Measurements from ENCODE around the gene KIFBP. TPM values are rescaled to one million over a fixed set of nuclear protein-coding genes. Genes with fewer than 3 reads are reported as not detected.

Gene KIFBP
- total and polyA plus RNA-seq, 2 of the 13 experiments (the other 11 are each of a cell fraction or from before 2014, with no cell fraction given): 13.0 to 21.9 TPM

DNA sequence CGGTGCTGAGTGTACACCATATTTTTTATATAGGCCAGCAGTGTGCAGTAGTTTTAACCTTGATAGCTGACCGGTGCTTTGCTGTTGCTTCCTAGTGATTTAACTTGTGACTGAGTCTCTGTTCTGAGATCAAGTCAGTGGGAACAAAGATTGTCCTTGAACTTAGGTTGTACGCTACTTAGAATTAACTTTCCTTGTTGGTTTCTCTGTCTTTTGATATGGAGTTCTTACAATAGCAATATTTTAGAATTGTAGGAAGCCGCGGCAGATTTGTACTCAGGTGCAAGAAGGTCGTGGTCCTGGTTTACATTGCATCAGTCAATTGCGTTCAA is 31.4 kb upstream of the KIFBP start (continued):
- TF ChIP-seq, protein P1, sequence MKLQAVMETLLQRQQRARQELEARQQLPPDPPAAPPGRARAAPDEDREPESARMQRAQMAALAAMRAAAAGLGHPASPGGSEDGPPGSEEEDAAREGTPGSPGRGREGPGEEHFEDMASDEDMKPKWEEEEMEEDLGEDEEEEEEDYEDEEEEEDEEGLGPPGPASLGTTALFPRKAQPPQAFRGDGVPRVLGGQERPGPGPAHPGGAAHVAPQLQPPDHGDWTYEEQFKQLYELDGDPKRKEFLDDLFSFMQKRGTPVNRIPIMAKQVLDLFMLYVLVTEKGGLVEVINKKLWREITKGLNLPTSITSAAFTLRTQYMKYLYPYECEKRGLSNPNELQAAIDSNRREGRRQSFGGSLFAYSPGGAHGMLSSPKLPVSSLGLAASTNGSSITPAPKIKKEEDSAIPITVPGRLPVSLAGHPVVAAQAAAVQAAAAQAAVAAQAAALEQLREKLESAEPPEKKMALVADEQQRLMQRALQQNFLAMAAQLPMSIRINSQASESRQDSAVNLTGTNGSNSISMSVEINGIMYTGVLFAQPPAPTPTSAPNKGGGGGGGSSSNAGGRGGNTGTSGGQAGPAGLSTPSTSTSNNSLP (IDR thresholded peaks at IDR 0.05; ENCODE audit: low read depth, low read length): no peak
- no peak for TF ChIP-seq CHCHD3 (CRISPR knock-in tag; IDR thresholded peaks at IDR 0.05)
- TF ChIP-seq BRD4 (CRISPR knock-in tag; IDR thresholded peaks at IDR 0.05): no peak
- TF ChIP-seq RBM22 (optimal IDR thresholded peaks at IDR 0.05; ENCODE audit: low read length): peak; percentile 71
- no peak for TF ChIP-seq ZNF724P (CRISPR knock-in tag; IDR thresholded peaks at IDR 0.05; ENCODE audit: borderline replicate concordance)
- TF ChIP-seq, protein P2, sequence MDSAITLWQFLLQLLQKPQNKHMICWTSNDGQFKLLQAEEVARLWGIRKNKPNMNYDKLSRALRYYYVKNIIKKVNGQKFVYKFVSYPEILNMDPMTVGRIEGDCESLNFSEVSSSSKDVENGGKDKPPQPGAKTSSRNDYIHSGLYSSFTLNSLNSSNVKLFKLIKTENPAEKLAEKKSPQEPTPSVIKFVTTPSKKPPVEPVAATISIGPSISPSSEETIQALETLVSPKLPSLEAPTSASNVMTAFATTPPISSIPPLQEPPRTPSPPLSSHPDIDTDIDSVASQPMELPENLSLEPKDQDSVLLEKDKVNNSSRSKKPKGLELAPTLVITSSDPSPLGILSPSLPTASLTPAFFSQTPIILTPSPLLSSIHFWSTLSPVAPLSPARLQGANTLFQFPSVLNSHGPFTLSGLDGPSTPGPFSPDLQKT (CRISPR knock-in tag; IDR thresholded peaks at IDR 0.05; ENCODE audit: borderline replicate concordance): no peak
- no peak for TF ChIP-seq HDAC6 (IDR thresholded peaks at IDR 0.05; ENCODE audit: low read depth, low read length)
- TF ChIP-seq ZNF782 (CRISPR knock-in tag; IDR thresholded peaks at IDR 0.05; ENCODE audit: borderline replicate concordance): no peak
- TF ChIP-seq REXO4 (CRISPR knock-in tag; IDR thresholded peaks at IDR 0.05; ENCODE audit: borderline replicate concordance): no peak
- TF ChIP-seq SMAD1 (CRISPR knock-in tag; IDR thresholded peaks at IDR 0.05; ENCODE audit: borderline replicate concordance, low read depth): no peak
- no peak for TF ChIP-seq RFX3 (CRISPR knock-in tag; IDR thresholded peaks at IDR 0.05)
- TF ChIP-seq POGZ (CRISPR knock-in tag; IDR thresholded peaks at IDR 0.05): no peak
- TF ChIP-seq, protein P3, sequence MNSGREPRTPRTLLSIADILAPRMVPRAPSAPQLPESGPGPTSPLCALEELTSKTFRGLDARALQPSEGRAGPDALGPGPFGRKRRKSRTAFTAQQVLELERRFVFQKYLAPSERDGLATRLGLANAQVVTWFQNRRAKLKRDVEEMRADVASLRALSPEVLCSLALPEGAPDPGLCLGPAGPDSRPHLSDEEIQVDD (CRISPR knock-in tag; IDR thresholded peaks at IDR 0.05; ENCODE audit: borderline replicate concordance): no peak
